NCI-H82 treated with DMSO at 0.1 percent for 48 hours (cell line): ENCODE results near the gene PDE6A.
A peak's percentile ranks its signal among the peaks of the same experiment; 100 is the strongest.
"Not testable (repeated sequence)": the region's sequence is repeated elsewhere in the genome, so short reads cannot be mapped to it uniquely, and the experiment has no call there.

Experiments used
- DNase-seq: peaks from one replicate; lab custom pipeline; 2025; ENCODE audit not compliant: unreplicated experiment; lab: John Stamatoyannopoulos, UW

PDE6A gene

GRCh38 chr5:149953436-149954121, 9.0 kb upstream of the PDE6A start:
- DNase-seq: no peak

GRCh38 chr5:149951138-149951749, 6.7 kb upstream of the PDE6A start:
- DNase-seq: no peak

GRCh38 chr5:149948993-149949392, 4.4 kb upstream of the PDE6A start:
- DNase-seq: no peak

GRCh38 chr5:149946118-149946517, 1.5 kb upstream of the PDE6A start:
- no peak for DNase-seq

- DNase-seq: not testable (repeated sequence)
Measured at GRCh38 chr5:149943177-149943949, 1.2 kb downstream of the PDE6A start.

- not testable (repeated sequence) for DNase-seq
Measured at GRCh38 chr5:149942741-149943169, 1.8 kb downstream of the PDE6A start.

GRCh38 chr5:149942199-149942598, 2.4 kb downstream of the PDE6A start:
- DNase-seq: no peak

- no peak for DNase-seq
Measured at GRCh38 chr5:149941795-149942194, 2.8 kb downstream of the PDE6A start.

- no peak for DNase-seq
Measured at GRCh38 chr5:149940941-149941644, 3.5 kb downstream of the PDE6A start.

GRCh38 chr5:149940077-149940574, 4.5 kb downstream of the PDE6A start:
- no peak for DNase-seq

GRCh38 chr5:149939546-149939945, 5.0 kb downstream of the PDE6A start:
- DNase-seq: peak; percentile 21

GRCh38 chr5:149938791-149939358, 5.7 kb downstream of the PDE6A start:
- no peak for DNase-seq

- DNase-seq: no peak
Measured at GRCh38 chr5:149938279-149938678, 6.3 kb downstream of the PDE6A start.

GRCh38 chr5:149937610-149938009, 7.0 kb downstream of the PDE6A start:
- no peak for DNase-seq

GRCh38 chr5:149936700-149937091, 7.9 kb downstream of the PDE6A start:
- DNase-seq: no peak

- DNase-seq: no peak
Measured at GRCh38 chr5:149936044-149936699, 8.4 kb downstream of the PDE6A start.

- no peak for DNase-seq
Measured at GRCh38 chr5:149935431-149935901, 9.1 kb downstream of the PDE6A start.

GRCh38 chr5:149932445-149933350, 11.9 kb downstream of the PDE6A start:
- no peak for DNase-seq

GRCh38 chr5:149931992-149932436, 12.6 kb downstream of the PDE6A start:
- no peak for DNase-seq
